Esophagus mucosa (tissue), 1 donor: ENCODE measurements around the gene TMC1. TPM values are rescaled to one million over a fixed set of nuclear protein-coding genes. Genes with fewer than 3 reads are reported as not detected.

Source experiments
- ATAC-seq: fragments of 200-7000 bp; cut with Tn5 transposase; one replicate; pipeline ENCODE4 v1.9.1; 2020
- total RNA-seq: library from RNA; stranded (reverse); gene quantifications from one replicate; pipeline ENCODE4 v1.2.4, GENCODE V29; 2023
- donor health status: DM: yes; HTN: yes; CAD: no.

The TMC1 gene
- total RNA-seq, 1 donor from 2014 or later: 3.3 TPM

DNA sequence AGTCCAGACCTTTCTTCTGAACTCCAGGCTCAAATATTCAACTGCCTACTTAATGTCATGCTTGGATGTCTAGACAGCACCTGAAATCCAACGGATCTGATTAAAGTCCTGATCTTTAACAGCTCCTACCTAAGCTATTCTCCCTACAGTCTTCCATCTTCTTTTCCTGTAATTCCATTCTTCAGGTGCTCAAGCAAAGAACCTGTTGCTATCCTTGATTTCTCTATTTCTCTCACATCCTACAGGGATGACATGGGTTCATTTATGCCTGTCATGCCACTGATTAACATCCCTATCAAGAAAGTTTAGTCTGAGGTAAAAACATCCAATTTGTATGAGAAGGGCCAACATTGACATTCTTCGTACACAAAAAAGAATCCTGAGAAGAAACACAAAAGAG is 163.2 kb downstream of the TMC1 start:
- ATAC-seq: no peak

DNA sequence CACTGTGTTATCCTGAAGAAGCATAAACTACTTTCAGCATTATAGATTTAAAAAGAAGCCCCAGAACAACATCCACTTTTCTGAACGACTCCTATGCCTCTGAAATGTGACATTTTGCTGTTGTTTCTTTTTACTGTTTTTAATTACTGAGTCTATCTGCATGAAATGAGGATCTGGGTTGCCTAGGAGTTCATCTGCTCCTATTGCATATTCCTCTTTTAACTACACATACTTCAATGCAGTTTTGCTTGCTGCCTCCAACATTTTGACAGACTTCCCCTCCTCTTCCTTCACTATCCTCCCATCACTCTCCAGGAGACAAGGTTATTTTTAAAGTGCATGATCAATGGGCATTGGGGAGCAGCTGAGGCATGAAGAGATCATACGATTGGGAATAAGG is 164.5 kb downstream of the TMC1 start:
- ATAC-seq: no peak

DNA sequence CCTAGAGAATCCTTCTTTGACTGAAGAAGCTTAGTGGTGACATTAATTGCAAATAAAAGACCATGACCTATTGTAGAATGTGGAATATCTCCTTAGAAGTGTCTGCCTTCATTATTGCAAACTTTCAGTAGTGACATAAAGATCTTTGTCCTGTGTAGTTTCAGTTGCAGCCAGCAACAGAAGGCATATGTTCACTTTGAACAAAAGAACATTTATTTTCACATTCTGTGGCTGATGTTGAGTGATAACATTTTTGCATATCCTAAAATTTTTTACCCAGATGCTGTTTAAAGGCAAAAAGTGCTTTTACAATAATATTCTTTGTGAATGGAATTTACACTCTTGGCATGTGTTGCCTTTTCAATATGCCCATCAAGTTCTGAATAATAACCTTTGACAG is 165.9 kb downstream of the TMC1 start:
- ATAC-seq: no peak

DNA sequence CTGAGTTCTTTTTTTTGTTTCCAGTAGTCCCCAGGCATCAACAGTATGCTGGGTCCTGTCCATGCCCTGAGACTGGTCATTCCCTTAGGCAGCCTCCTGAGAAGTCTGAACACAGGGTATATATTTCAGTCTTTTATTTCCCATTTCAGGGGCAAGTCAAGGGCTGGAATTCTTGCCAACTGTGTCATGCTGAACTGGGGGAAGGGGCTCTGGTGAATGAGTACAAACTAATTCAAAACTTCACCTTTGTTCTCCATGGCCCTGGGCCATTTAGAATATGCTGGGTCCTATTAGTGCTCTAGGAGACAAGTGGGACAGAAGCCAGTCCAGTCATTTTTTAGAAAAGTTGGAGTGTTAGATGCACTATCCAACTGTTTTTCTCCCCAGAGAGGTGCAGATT is 170.3 kb downstream of the TMC1 start:
- ATAC-seq: no peak

DNA sequence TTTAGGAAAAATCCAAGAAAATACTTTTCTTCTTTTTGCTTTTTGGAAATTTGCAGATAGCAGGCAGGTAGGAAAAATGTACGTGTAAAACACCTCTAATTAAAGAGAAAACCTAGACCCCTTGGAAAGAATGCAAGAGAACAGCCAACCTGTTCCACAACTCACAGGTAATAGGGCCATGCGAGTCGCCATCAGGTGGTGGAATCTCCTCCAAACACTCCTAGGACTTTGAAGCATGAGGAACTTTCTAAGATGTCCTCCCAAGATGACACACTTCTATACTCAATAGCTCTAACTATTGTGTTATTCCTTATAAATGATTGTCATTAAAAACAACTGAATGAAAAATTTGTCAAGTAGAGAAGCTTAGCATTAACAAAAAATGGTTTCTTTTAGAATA is 174.0 kb downstream of the TMC1 start:
- no peak for ATAC-seq

DNA sequence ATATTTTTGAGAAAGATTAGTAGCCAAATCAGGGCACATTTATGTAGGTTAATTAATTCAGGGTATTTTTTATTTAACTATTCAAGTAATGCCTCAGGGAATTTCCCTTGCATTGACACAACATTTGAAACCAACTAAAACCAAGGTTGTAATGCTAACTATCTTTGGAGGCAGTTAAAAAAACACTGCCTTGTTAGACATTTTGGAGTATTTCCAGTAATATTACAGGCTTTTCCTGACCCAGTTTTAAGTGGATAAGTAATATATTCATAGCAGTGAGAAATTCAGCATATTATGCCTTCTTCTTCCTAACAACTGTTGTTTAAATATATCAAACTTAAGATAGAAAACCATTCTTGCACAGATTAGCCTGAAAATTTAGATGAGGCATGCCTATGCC is 175.1 kb downstream of the TMC1 start:
- no peak for ATAC-seq

DNA sequence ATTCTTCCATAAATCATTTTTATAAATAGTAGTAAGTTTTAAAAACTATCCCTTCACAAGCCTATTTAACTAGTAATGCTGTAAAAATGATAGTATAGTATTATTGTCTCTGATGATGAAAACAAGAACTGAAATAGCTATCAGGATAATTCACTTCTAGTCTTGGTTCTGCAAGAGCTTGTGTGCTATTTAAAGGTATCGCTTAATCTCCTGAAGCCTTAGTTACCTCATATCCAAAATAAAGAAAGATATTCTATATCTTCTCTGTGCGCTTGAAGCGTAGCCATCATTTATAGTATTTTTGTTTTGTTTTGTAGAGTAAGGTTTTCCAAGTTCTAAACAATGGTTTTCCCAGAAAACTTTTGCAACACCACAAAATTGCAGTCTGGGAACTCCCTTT is 180.1 kb downstream of the TMC1 start:
- ATAC-seq: no peak

DNA sequence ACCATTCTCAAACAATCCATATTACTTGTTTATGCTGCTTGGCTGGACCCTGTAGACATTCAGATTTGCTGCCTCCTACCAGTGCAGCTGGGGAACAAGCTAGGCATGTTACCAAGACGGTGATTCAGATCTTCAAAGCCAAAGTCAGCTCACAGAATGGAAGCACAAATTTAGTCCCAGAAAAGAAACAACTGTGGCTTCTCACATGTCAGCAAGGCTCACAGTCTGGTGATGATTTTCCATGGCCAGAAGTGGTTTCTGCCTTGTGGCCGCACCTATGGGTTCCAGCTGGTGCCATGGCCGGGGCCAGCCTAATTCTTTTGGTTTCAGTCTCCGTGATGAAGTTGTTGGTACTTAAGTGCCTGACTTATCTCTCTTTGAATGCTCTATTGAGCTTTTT is 182.2 kb downstream of the TMC1 start:
- ATAC-seq: no peak

DNA sequence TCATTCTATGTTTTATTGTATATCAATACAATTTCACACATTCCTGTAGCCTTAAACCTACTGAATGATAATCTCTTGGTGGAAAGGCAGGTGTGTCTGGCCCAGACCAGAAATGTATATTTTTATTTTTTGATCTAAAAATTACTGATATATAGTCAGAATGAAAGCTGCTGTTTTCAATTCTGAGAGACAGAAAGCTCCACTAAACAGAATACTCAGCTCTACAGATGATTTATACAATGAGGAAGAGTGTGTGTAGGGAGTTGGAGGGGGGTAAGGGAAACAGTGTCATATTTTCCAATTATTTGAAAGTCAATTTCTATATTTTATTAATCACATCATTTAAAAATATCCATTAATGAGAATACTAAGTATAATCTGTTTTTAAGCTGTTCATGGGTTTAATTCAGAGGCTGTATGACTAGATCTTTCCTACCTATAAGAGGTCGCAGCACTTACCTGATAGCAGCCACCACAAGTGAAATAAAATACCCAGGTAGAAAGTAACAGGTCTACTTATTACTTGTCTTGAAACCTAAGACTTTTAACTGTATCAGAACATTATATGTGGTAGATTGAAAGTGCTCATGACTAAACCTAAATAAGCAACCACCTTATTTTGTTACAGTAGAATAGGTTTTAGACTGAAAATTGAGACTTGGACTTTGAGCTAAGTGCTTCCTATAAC is 183.4 kb downstream of the TMC1 start:
- ATAC-seq: no peak

DNA sequence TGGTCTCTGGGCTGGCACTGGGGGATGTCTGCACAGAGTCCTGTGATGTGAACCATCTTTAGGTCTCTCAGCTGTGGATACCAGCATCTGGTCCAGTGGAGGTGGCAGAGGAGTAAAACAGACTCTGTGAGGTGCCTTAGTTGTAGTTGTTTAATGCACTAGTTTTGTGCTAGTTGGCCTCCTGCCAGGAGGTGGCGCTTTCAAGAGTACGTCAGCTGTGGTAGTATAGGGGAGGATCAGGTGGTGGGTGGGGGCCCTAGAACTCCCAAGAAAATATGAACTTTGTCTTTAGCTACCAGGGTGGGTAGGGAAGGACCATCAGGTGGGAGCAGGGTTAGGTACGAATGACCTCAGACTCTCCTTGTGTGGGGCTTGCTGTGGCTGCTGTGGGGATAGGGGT is 197.1 kb downstream of the TMC1 start:
- no peak for ATAC-seq

DNA sequence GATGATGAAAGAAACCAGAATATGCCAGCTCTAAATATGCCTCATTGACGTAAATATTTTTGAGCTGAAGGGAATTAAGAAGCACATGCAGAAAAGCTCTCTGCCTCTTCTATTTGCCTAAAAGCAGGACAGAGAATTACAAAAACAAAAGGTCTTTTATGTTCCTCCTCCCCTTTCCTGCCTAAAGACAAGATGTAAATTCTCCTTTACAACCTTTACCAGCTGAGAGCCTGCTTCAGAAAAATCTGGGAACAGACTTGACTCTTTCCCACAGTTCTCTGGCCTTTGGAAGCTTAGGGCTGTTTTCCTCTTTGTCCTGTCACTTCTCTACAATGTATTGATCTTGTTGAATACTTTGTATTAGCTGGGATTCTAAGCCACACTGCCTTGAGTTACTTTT is 199.7 kb downstream of the TMC1 start:
- no peak for ATAC-seq

DNA sequence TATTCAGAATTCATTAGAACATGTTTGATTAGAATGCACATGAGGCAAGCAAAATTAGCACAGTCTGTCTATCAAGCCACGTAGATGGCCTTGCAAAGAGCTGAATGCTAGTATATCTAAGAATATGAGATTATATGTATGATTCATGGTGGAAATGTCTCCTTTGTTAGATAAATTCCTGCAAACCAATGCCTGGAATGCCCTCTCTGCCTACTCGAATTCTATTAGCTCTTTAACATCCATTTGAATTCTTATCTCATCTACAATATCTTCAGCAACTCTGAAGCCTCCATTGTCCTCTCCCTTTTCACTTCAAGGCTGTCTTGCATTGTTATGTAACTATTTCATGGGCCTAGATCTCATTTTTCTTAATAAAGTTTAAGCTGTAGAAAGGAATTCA is 205.5 kb downstream of the TMC1 start:
- ATAC-seq: no peak

DNA sequence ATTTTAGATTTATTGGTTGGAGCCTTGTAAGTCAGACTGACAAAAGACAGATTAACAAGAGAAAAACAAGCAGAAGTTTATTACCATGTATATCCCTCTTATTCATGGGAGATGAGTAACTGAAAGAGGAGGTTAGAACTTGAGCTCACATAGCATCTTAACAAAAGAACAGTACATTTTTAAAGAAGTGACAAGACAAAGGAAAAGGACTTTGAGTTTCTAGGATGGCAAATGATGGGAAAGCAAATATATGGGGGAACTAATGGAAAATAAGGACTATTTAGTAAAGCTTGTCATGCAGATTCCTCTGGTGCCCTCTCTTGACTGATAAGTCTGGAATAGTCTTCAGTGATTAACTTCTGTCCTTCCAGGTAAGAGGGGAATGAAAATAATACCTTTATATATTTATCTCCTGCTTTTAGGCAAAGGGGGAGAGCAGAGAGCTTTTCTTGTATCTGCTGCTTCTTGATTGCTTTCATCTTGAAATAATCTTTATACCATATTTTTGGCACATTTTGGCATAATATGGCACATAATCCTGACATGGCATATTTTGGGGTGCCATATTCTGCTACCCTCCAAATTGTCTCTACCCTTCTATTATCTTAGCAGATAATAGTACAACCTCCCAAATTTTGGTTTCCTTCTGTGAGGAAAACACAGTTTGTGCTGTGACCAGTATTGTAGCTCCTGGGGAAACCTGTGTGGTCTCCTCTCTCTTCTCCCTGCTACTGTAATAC is 206.8 kb downstream of the TMC1 start:
- no peak for ATAC-seq

DNA sequence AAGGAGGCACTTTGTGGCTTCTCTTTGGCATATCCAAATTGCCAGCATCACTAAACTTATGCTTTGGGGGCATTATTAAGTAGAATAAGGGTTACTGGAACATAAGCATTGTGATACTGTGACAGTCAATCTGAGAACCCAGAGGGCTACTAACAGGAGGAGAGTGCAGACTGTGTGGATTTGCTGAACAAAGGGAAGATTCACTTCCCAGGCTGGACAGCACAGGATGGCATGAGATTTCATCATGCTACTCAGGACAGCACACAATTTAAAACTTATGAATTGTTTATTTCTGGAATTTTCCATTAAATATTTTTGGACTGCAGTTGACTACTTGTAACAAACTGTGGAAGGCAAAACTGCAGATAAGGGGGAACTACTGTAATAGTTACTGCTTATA is 212.5 kb downstream of the TMC1 start:
- ATAC-seq: no peak

DNA sequence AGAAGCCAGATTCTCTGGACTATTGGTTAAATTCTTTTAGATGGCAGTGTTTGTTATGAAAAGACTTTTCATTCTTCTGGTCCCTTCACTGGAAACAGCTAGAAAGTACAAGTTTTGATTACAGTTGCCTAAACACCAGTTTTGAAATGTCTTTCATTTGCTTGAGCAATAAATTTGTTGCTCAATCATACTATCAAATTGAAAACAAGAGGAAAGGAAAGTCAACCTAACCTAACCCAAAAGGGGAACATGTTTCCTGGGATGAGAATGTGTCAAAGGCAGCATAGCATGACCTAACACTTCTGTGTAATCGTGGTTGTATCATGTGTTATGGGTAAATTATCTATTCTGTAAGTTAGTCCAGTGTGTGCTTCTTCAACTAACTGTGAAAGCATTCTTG is 213.2 kb downstream of the TMC1 start:
- ATAC-seq: no peak

DNA sequence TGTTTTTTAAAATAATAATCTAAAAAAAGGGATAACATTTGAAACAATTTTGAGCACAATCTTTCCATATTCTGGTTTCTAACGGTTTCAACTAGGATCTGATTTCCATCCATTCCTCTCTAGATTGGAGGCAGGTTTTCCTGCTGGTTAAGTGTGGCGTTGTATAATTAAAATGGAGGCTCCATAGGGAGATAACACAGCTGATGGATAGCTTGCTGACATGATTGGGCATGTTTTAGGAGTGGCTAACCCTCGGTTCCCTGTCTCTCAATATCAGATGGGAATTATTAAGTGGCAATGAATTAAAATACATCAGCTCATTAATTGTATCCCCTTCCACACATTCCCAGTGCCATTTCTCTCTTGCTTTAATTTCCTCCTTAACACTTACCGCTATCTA is 222.4 kb downstream of the TMC1 start:
- ATAC-seq: no peak

DNA sequence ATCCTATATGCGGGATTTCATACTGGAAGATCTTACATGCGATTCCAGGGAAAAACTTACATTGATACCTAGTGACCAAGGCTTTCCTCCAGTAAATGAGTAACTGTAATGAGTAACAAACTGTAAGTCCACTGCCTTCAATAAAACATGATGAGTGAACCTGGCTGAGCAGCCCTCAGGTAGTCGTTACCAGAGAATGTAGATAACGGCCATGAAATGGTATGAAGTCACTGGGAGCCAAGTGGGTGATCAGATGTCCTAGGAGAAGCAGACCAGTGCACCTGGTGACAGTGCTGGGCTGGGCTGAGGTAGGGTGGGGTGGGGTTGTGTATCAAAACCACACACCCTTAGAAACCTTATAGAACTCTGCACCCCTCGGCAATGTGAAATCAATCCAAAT is 227.9 kb downstream of the TMC1 start:
- ATAC-seq: no peak

DNA sequence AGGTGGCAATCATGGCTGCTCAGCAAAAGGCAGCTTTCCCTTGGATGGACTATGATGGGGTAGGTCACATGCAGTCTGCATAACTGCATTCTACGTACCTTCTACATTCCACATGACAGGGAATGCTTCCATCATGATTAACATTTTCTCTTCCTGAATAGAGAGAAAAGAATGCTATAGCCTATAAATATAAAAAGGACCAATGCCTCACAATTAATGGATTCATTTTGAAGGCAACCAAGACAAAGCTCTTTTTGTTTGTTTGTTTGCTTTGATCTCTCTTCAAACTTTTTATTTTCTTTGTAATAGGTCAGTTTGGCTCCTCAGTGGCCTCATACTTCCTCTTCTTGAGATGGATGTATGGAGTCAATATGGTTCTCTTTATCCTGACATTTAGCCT is 230.1 kb downstream of the TMC1 start:
- no peak for ATAC-seq

DNA sequence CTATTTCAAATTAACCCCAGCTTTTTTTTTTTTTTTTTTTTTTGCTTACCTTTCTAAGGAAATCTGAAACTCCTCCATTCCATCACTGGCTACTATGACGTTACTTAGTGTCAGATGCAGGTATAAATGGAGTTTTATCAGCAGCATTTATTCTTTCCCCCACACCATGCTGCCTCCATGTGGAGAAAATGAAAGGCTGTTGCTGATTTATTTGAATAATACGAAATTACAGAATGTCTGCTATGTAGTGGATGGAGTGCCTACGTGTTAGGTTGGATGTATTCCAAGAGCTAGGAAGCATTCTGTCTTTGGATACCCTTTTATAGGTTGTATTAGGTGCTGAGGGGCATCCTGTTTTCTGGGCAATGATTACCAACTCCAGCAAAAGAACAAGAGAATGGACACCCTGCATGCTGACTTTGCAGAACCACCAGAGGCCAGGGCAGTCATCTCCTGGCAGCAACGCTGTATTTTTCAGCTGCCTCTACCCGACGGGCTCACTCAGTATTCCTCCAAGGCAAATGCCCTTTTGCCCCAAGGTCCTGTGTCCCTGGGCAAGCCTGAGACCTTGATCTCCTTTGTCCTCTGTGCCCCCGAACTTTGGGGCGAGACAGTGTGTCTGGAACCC is 232.0 kb downstream of the TMC1 start:
- no peak for ATAC-seq

DNA sequence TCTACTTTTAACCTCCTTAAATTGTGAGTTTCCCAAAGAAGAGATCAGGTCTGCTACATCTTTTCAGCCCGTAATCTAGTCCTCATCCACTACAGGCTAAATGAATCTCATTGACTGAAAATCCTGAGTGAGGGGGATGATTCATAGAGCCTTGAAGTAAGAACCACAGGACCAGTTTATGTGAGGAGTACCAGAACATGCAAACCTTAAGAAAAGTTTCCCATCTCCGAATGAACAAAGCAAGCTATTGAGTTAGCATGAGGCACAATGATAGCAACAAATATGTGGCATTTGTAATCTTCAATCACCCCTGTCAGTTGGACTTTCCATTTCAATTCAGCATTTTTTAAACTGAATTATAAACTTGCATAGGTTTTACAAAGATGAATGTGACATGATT is 234.4 kb downstream of the TMC1 start:
- no peak for ATAC-seq

DNA sequence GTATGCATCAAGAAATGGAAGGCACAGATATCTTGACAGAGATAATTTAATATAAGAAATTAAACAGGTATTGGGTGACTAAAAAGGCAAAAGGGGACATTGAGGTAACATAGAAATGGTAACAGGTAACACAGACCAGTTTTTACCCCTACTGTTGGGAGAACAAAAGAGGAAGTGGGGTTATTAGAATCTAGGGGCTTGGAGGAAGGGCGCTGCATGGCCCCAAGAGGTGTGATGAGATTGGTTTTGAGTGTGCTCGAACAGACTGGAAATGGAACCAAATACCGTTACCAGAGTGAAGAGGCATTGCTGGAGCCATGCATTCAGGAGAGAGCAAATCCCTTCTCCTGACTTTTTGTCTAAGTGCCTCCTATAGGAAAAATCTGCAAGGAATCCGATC is 237.5 kb downstream of the TMC1 start:
- no peak for ATAC-seq

DNA sequence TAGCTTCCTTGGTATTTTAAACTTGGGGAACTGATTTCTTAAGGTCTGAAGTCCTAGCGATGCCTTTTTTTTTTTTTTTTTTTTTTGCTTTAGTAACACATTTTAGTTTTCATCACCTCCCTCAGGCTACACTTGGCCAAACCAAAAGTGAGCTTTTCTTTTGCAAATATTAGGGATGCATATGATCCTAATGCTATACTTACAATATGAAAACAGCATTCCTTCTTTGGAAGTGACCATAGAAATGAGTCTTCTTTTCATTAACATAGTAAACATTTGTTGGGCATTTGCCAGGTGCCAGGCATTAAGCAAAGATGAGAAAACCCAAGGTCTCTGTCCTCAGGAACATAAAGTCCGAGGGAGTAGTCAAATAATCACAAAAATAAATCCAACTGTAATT is 241.6 kb downstream of the TMC1 start:
- no peak for ATAC-seq

DNA sequence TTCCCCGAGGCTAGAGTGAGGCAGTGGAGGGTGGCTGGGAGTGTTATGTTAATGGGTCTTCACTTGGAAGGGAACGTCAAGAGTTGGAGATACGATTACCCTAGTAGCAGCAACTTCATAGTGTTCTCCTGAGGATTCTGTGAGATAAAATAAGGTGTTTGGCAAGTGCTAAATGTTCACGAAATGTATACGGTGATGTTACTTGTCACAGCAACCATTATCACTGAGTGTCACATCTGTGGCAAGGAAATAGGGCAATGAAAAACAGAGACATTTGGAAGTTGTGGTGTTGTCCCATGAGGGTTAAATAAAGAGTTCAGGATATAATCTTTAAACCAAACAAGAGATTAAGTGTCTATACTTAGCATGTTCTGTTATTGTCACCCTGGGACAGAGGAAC is 248.1 kb downstream of the TMC1 start:
- ATAC-seq: no peak

DNA sequence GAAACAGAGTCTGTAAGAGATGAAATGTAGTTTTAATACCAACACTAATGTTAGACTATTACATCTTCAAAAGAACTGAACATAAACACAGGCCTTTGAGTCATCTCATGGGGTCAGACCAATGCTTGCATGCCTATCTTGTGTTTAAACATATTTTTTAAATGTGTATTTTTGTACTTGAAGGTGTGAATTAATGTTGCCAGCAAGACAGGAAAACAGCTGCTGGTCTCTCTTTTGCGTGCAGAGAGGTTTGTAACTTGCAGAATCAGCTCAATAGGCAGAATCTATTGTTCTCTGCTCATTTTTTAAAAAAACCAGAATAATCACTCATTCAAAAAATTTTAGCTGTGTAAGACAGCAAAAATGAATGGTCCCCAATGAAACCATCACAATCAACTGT is 251.3 kb downstream of the TMC1 start:
- no peak for ATAC-seq
